HepG2 (cell line): ENCODE data around the gene COL4A2. TPM values are rescaled to one million over a fixed set of nuclear protein-coding genes. Genes with fewer than 3 reads are reported as not detected.

Experiments
- ATAC-seq: fragments of 200-7000 bp; cut with Tn5 transposase; 3 replicates; pipeline ENCODE4 v1.9.1; 2020; ENCODE audit warnings: mild to moderate bottlenecking, moderate library complexity
- BruUV-seq: library from RNA; stranded (reverse); fragments of 400-500 nt; replicated peaks from 2 replicates; lab custom pipeline; 2021; lab: Mats Ljungman, UMichigan
- CTCF ChIA-PET: fragments of 300-600 bp; formaldehyde crosslinking; extraction: SDS; loops from one replicate; lab custom pipeline; 2021; ENCODE audit warnings: low total read pairs, inconsistent platforms, low intra/inter-chr PET ratio; lab: Yijun Ruan, JAX
- POLR2A ChIA-PET: fragments of 350-600 bp; sonication (Branson Sonifier 250); formaldehyde crosslinking; loops from one replicate; lab custom pipeline; 2020; ENCODE audit warnings: antibody characterized with exemption, inconsistent platforms; lab: Yijun Ruan, JAX
- DNase-seq: peaks from one replicate; pipeline ENCODE4 v3.0.0-alpha.2; 2015; ENCODE audit warnings: low spot score
- FAIRE-seq: peaks from 3 replicates; lab custom pipeline; 2011; peaks lifted over from hg19 to GRCh38; lab: Jason Lieb, UNC
- H2AFZ ChIP-seq: one replicate; pipeline ENCODE4 v1.6.1; 2011; ENCODE audit warnings: low read length, inconsistent platforms
- H3K27ac ChIP-seq: fragments of 300-600 bp; 3 replicates; pipeline ENCODE4 v1.8.0; 2011; ENCODE audit warnings: mixed run types, mild to moderate bottlenecking, mixed read lengths, low read length, inconsistent platforms; ENCODE audit not compliant: insufficient read depth; ENCODE audit errors: extremely low read length
- H3K27me3 ChIP-seq, 2 experiments: fragments of 200-600 bp in 1 of 2; 2 replicates in 1 of 2; 3 replicates in 1 of 2; pipeline versions ENCODE4 v1.6.0 to v1.8.0; 2011; ENCODE audit warnings: low read length in 2 of 2, mild to moderate bottlenecking in 2 of 2, moderate library complexity in 2 of 2, inconsistent platforms in 1 of 2; ENCODE audit not compliant: insufficient read depth in 2 of 2, control insufficient read depth in 1 of 2
- H3K36me3 ChIP-seq, 2 experiments: fragments of 200-600 bp in 1 of 2; replicated peaks in 1 of 2; 2 replicates in 1 of 2; 3 replicates in 1 of 2; pipeline versions ENCODE4 v1.5.1 to v1.8.0; 2011; ENCODE audit warnings: low read length in 2 of 2, inconsistent platforms in 1 of 2; ENCODE audit not compliant: insufficient read depth in 2 of 2, control insufficient read depth in 1 of 2
- H3K4me1 ChIP-seq: 2 replicates; pipeline ENCODE4 v1.5.1; 2012; ENCODE audit warnings: low read length, inconsistent platforms; ENCODE audit not compliant: insufficient read depth
- H3K4me2 ChIP-seq: 2 replicates; pipeline ENCODE4 v1.6.0; 2011; ENCODE audit warnings: low read depth, low read length, inconsistent platforms
- H3K4me3 ChIP-seq, 3 experiments: fragments of 200-600 bp in 1 of 3; sonication (generic), shearing (Covaris generic) in 1 of 3; replicated peaks in 1 of 3; 2 replicates each; pipeline ENCODE4 v1.5.1; 2011 to 2016; ENCODE audit warnings: low read length in 3 of 3, inconsistent platforms in 2 of 3, low read depth in 2 of 3, mild to moderate bottlenecking in 2 of 3, control low read depth in 1 of 3, mixed read lengths in 1 of 3; ENCODE audit not compliant: insufficient read depth in 1 of 3
- H3K79me2 ChIP-seq: one replicate; pipeline ENCODE4 v1.6.1; 2011; ENCODE audit warnings: low read length, inconsistent platforms; ENCODE audit not compliant: insufficient read depth
- H3K9ac ChIP-seq: 2 replicates; pipeline ENCODE4 v1.6.0; 2011; ENCODE audit warnings: mild to moderate bottlenecking, low read depth, low read length, inconsistent platforms; ENCODE audit not compliant: insufficient read depth
- H3K9me3 ChIP-seq: 2 replicates; pipeline ENCODE4 v1.5.1; 2012; ENCODE audit warnings: mild to moderate bottlenecking, low read length
- H4K20me1 ChIP-seq: 2 replicates; pipeline ENCODE4 v1.6.0; 2011; ENCODE audit warnings: inconsistent platforms, mild to moderate bottlenecking, low read length, moderate library complexity; ENCODE audit not compliant: insufficient read depth
- AHDC1 ChIP-seq: sonication (generic); formaldehyde crosslinking; IDR thresholded peaks from 2 replicates; pipeline ENCODE4 v1.5.1; 2020; ENCODE audit warnings: mild to moderate bottlenecking, missing genetic modification reagents, borderline replicate concordance
- BRF2 ChIP-seq: sonication (generic); formaldehyde crosslinking; IDR thresholded peaks from 2 replicates; pipeline ENCODE4 v1.8.1; 2022; ENCODE audit warnings: mild to moderate bottlenecking, missing genetic modification reagents
- EHMT2 ChIP-seq: fragments of 200-600 bp; sonication (generic); IDR thresholded peaks from 2 replicates; pipeline ENCODE4 v1.7.0; 2017; ENCODE audit warnings: antibody characterized with exemption, low read depth, low read length, borderline replicate concordance
- EP300 ChIP-seq, 3 experiments: sonication (generic) in 1 of 3; formaldehyde crosslinking in 1 of 3; IDR thresholded peaks; 2 replicates each; pipeline versions ENCODE4 v1.5.1 to v1.6.1; 2011 to 2020; ENCODE audit warnings: low read depth in 2 of 3, low read length in 2 of 3, borderline replicate concordance in 1 of 3, improper control_type of control experiment in 1 of 3, mild to moderate bottlenecking in 1 of 3, missing genetic modification reagents in 1 of 3, moderate library complexity in 1 of 3
- HNRNPH1 ChIP-seq: fragments of 200-400 bp; formaldehyde crosslinking; optimal IDR thresholded peaks from 2 replicates; pipeline ENCODE3; 2017; ENCODE audit warnings: mild to moderate bottlenecking, low read depth, low read length
- HNRNPLL ChIP-seq: fragments of 200-400 bp; formaldehyde crosslinking; IDR thresholded peaks from 2 replicates; pipeline ENCODE4 v1.6.1; 2017; ENCODE audit warnings: mild to moderate bottlenecking, low read depth, low read length; ENCODE audit not compliant: poor library complexity, severe bottlenecking
- KDM5B ChIP-seq: sonication (generic); formaldehyde crosslinking; IDR thresholded peaks from 2 replicates; pipeline ENCODE4 v1.4.0; 2020; ENCODE audit warnings: missing genetic modification reagents, mild to moderate bottlenecking, borderline replicate concordance
- MATR3 ChIP-seq: sonication (generic); formaldehyde crosslinking; IDR thresholded peaks from 2 replicates; pipeline ENCODE4 v1.4.0; 2020; ENCODE audit warnings: missing genetic modification reagents
- NR2C2 ChIP-seq: sonication (generic); formaldehyde crosslinking; IDR thresholded peaks from 2 replicates; pipeline ENCODE4 v1.4.0; 2020; ENCODE audit warnings: missing genetic modification reagents, mild to moderate bottlenecking, moderate library complexity, borderline replicate concordance
- PAF1 ChIP-seq: IDR thresholded peaks from 2 replicates; pipeline ENCODE4 v1.6.1; 2016; ENCODE audit warnings: missing genetic modification reagents, missing compliant biosample characterization
- RFX1 ChIP-seq: fragments of 450-650 bp; IDR thresholded peaks from 2 replicates; pipeline ENCODE4 v1.6.1; 2017
- RFXAP ChIP-seq: sonication (generic); formaldehyde crosslinking; IDR thresholded peaks from 2 replicates; pipeline ENCODE4 v1.4.0; 2020; ENCODE audit warnings: missing genetic modification reagents, borderline replicate concordance
- RORA ChIP-seq: sonication (generic); formaldehyde crosslinking; IDR thresholded peaks from 2 replicates; pipeline ENCODE4 v1.5.0; 2020; ENCODE audit warnings: mild to moderate bottlenecking, missing genetic modification reagents, moderate library complexity
- SAFB2 ChIP-seq: sonication (generic); formaldehyde crosslinking; IDR thresholded peaks from 2 replicates; pipeline ENCODE4 v1.5.1; 2020; ENCODE audit warnings: missing genetic modification reagents, low read depth, mild to moderate bottlenecking, borderline replicate concordance
- SUZ12 ChIP-seq: fragments of 150-350 bp; IDR thresholded peaks from 2 replicates; pipeline ENCODE4 v1.6.1; 2014; ENCODE audit warnings: low read depth, low read length
- TFDP1 ChIP-seq: IDR thresholded peaks from 2 replicates; pipeline ENCODE4 v1.6.1; 2016; ENCODE audit warnings: missing compliant biosample characterization, missing genetic modification reagents, borderline replicate concordance
- ZNF235 ChIP-seq: sonication (generic); formaldehyde crosslinking; IDR thresholded peaks from 2 replicates; pipeline ENCODE4 v1.8.1; 2023; ENCODE audit warnings: mild to moderate bottlenecking, missing genetic modification reagents, borderline replicate concordance
- ZNF879 ChIP-seq: sonication (generic); formaldehyde crosslinking; IDR thresholded peaks from 2 replicates; pipeline ENCODE4 v1.8.1; 2023; ENCODE audit warnings: missing genetic modification reagents
- WGBS: methylation state at CpG from one replicate; pipeline ENCODE4 v1.1.6; 2017; ENCODE audit warnings: low lambda C conversion rate; 5-methylcytosine and 5-hydroxymethylcytosine counted together
- in situ Hi-C: cut with HindIII; loops from 2 replicates; pipeline ENCODE4 v1.10.0; 2017; ENCODE audit warnings: low pct_unique_long_range_greater_than_20kb; ENCODE audit not compliant: extremely low pct_ligation_motif_present
- intact Hi-C: fragments of 100-400 bp; cut with micrococcal nuclease; formaldehyde crosslinking; loops from one replicate; pipeline ENCODE4 v1.10.0; 2022; ENCODE audit not compliant: unreplicated experiment
- polyA plus RNA-seq, 8 experiments: library from polyadenylated mRNA; depleted of rRNA in 3 of 8; stranded (reverse) in 7 of 8; unstranded in 1 of 8; fragments of >200 nt; fragmentation: Illumina TruSeq in 4 of 8; extraction: Trizol in 4 of 8; gene quantifications; 2 replicates each; pipeline versions ENCODE4 v1.2.1 to v1.2.3, GENCODE V29; 2011 to 2016; ENCODE audit warnings: low read depth in 4 of 8, missing spikeins in 1 of 8, mixed read lengths in 1 of 8; ENCODE audit not compliant: insufficient read depth in 1 of 8
- total RNA-seq, 5 experiments: library from RNA; depleted of rRNA; stranded (reverse); fragments of >200 nt; fragmentation: Illumina TruSeq; extraction: Trizol; gene quantifications; 2 replicates each; pipeline ENCODE4 v1.2.3, GENCODE V29; 2016; ENCODE audit warnings: low read depth in 1 of 5

COL4A2 gene
- total and polyA plus RNA-seq, 2 of the 13 experiments (the other 11 are each of a cell fraction or from before 2014, with no cell fraction given): 0.22 to 1.9 TPM

GRCh38 chr13:110320645-110321044, 13.6 kb downstream of the COL4A2 start:
- H3K27ac ChIP-seq: no peak overlapping the region
- no peaks in the 10 kb centered on the region for H3K4me1 ChIP-seq
- H3K9ac ChIP-seq: no peak overlapping the region
- in situ Hi-C loops: no loop called here
- H3K9me3 ChIP-seq: no peaks in the 10 kb centered on the region
- H3K4me3 ChIP-seq: no peak overlapping the region
- H2AFZ ChIP-seq: no peak overlapping the region
- H3K36me3 ChIP-seq: no peaks in the 10 kb centered on the region
- DNase-seq (no peak), FAIRE-seq (no peak), ATAC-seq (no peak)
- H4K20me1 ChIP-seq: no peaks in the 10 kb centered on the region
- ChIA-PET POLR2A (no interaction called here), CTCF (no interaction called here)
- peaks cover 3 to 65% of the 10 kb centered on the region in 2 experiments; a peak in 3 of 5 replicates for H3K27me3 ChIP-seq
- TF ChIP-seq HNRNPLL: no peak
- TF ChIP-seq PAF1 (CRISPR knock-in tag): no peak
- TF ChIP-seq RFXAP (CRISPR knock-in tag): no peak
- no peak for TF ChIP-seq RFX1
- no peak for TF ChIP-seq AHDC1 (CRISPR knock-in tag)
- no peak for TF ChIP-seq BRF2 (CRISPR knock-in tag)
- no peak for TF ChIP-seq SUZ12
- TF ChIP-seq MATR3 (CRISPR knock-in tag): no peak
- no peak for TF ChIP-seq KDM5B (CRISPR knock-in tag)
- TF ChIP-seq ZNF235 (CRISPR knock-in tag): no peak
- TF ChIP-seq HNRNPH1: no peak
- no peak for TF ChIP-seq EHMT2
- TF ChIP-seq EP300 (IDR thresholded peaks at IDR 0.05; ENCODE audit: low read depth in 2 of 2, low read length in 2 of 2): no peak
- TF ChIP-seq EP300 (CRISPR knock-in tag; IDR thresholded peaks at IDR 0.05; ENCODE audit: borderline replicate concordance): no peak
- no peak for TF ChIP-seq NR2C2 (CRISPR knock-in tag)
- TF ChIP-seq TFDP1 (CRISPR knock-in tag): no peak
- no peak for TF ChIP-seq RORA (CRISPR knock-in tag)
- TF ChIP-seq ZNF879 (CRISPR knock-in tag): no peak
- TF ChIP-seq SAFB2 (CRISPR knock-in tag): no peak
- TF ChIP-seq, all 625 proteins: peak for 0
- intact Hi-C loops: no loop called here
- H3K79me2 ChIP-seq: no peaks in the 10 kb centered on the region
- 2% methylated on average over 2 of the region's 2 CpGs for WGBS
- BruUV-seq: no TSS peak
- H3K4me2 ChIP-seq: no peak overlapping the region
